Testis (tissue), 3 donors: ENCODE measurements around the gene PLPPR3. TPM values are rescaled to one million over a fixed set of nuclear protein-coding genes. Genes with fewer than 3 reads are reported as not detected.
"Not testable (repeated sequence)": the region's sequence is repeated elsewhere in the genome, so short reads cannot be mapped to it uniquely, and the experiment has no call there.

Experiments
- DNase-seq: peaks from one replicate; pipeline ENCODE4 v3.0.0-alpha.2; 2019
- H3K27ac ChIP-seq, 2 donors: fragments of 200-600 bp; sonication (generic); one replicate each; pipeline ENCODE4 v1.5.1; 2019
- H3K27me3 ChIP-seq: fragments of 200-600 bp; sonication (generic); one replicate; pipeline ENCODE4 v1.5.1; 2019
- H3K36me3 ChIP-seq: fragments of 200-600 bp; sonication (generic); one replicate; pipeline ENCODE4 v1.5.1; 2017; ENCODE audit warnings: low read depth; ENCODE audit errors: missing control alignments
- H3K4me1 ChIP-seq: fragments of 200-600 bp; sonication (generic); one replicate; pipeline ENCODE4 v1.5.1; 2019
- H3K4me3 ChIP-seq, 2 donors: fragments of 200-600 bp; sonication (generic); one replicate each; pipeline ENCODE4 v1.5.1; 2017 to 2019
- H3K9me3 ChIP-seq: fragments of 200-600 bp; sonication (generic); one replicate; pipeline ENCODE4 v1.5.1; 2017
- POLR2A ChIP-seq: fragments of 450-650 bp; IDR thresholded peaks from one replicate; pipeline ENCODE4 v1.6.1; 2017; ENCODE audit warnings: antibody characterized with exemption, mild to moderate bottlenecking, moderate library complexity
- WGBS, 2 donors: methylation state at CpG; one replicate each; pipeline ENCODE4 v1.1.5; 2018; 5-methylcytosine and 5-hydroxymethylcytosine counted together
- intact Hi-C: fragments of 100-400 bp; cut with DNase I; formaldehyde crosslinking; loops from one replicate; pipeline ENCODE4 v1.15.1; 2023; ENCODE audit warnings: low total_unique reads
- polyA plus RNA-seq: library from polyadenylated mRNA; stranded (reverse); fragments of 350-450 nt; fragmentation: Illumina TruSeq; extraction: RNeasy Lipid Tissue Mini Kit (QIAGEN cat#74804); gene quantifications from one replicate; pipeline ENCODE4 v1.2.3, GENCODE V29; 2014; ENCODE audit warnings: low read depth, low replicate concordance; ENCODE audit not compliant: insufficient read depth
- total RNA-seq, 2 donors: library from RNA; depleted of rRNA; stranded (reverse); fragments of >200 nt; gene quantifications; one replicate each; pipeline ENCODE4 v1.2.3, GENCODE V29; 2016
- TF ChIP-seq, protein P1 (sequence below), 3 experiments: fragments of 450-650 bp in 2 of 3; fragments of 200-600 bp in 1 of 3; sonication (generic) in 1 of 3; IDR thresholded peaks; one replicate each; pipeline ENCODE4 v1.5.1; 2016 to 2019; ENCODE audit warnings: antibody characterized with exemption in 3 of 3, mild to moderate bottlenecking in 2 of 3, moderate library complexity in 1 of 3

Gene PLPPR3
- total and polyA plus RNA-seq, 3 donors from 2014 or later, result 2.7 to 20.1 (median 16.9) TPM

DNA sequence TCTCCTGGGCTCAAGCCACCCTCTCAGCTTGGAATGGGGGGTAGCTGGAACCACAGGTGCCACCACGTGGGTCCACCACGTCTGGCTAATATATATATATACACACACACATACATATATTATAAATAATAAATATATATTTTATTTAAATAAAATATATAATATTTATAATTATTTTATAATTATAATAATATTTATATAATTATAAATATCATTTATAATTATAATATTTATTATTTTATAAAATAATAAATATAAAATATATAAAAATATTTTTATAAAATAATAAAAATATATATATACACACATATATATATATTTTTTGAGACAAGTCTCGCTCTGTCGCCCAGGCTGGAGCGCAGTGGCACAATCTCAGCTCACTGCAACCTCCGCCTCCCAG lies 32.8 kb upstream of the PLPPR3 start:
- no peak for DNase-seq
- 69 to 78% methylated on average over 6 of the region's 6 CpGs for WGBS, 2 donors
- no peaks in the 10 kb centered on the region for H3K27me3 ChIP-seq
- intact Hi-C loops, result loop anchor here (5.0 kb wide), 1 partner anchor 68 kb away; no protein-coding TSS in a partner anchor
- no peak for TF ChIP-seq POLR2A
- TF ChIP-seq, protein P1, sequence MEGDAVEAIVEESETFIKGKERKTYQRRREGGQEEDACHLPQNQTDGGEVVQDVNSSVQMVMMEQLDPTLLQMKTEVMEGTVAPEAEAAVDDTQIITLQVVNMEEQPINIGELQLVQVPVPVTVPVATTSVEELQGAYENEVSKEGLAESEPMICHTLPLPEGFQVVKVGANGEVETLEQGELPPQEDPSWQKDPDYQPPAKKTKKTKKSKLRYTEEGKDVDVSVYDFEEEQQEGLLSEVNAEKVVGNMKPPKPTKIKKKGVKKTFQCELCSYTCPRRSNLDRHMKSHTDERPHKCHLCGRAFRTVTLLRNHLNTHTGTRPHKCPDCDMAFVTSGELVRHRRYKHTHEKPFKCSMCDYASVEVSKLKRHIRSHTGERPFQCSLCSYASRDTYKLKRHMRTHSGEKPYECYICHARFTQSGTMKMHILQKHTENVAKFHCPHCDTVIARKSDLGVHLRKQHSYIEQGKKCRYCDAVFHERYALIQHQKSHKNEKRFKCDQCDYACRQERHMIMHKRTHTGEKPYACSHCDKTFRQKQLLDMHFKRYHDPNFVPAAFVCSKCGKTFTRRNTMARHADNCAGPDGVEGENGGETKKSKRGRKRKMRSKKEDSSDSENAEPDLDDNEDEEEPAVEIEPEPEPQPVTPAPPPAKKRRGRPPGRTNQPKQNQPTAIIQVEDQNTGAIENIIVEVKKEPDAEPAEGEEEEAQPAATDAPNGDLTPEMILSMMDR (IDR thresholded peaks at IDR 0.05), result no peak
- H3K4me3 ChIP-seq, result no peak overlapping the region
- H3K36me3 ChIP-seq, result no peaks in the 10 kb centered on the region
- no peak overlapping the region for H3K27ac ChIP-seq
- no peaks in the 10 kb centered on the region for H3K9me3 ChIP-seq
- peaks cover 8% of the 10 kb centered on the region for H3K4me1 ChIP-seq

DNA sequence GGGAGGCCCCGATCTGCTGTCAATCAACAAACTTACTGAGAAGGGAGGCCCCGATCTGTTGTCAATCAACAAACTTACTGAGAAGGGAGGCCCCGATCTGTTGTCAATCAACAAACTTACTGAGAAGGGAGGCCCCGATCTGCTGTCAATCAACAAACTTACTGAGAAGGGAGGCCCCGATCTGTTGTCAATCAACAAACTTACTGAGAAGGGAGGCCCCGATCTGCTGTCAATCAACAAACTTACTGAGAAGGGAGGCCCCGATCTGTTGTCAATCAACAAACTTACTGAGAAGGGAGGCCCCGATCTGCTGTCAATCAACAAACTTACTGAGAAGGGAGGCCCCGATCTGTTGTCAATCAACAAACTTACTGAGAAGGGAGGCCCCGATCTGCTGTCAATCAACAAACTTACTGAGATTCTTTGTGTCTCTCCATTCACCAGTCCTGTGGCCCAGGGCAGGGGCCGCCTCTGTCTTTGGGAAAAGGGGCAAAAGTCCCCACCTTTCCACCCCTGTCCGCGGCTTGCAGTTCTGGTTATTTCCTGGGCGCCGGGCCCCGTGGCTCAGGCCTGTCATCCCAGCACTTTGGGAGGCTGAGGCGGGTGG lies 32.0 kb upstream of the PLPPR3 start:
- not testable (repeated sequence) for H3K27ac ChIP-seq, H3K4me3 ChIP-seq, H3K9me3 ChIP-seq, H3K4me1 ChIP-seq, H3K27me3 ChIP-seq, H3K36me3 ChIP-seq, DNase-seq
- intact Hi-C loops, result loop anchor here (5.0 kb wide), 1 partner anchor 69 kb away; no protein-coding TSS in a partner anchor
- WGBS, 2 donors, result 60 to 70% methylated on average over 9 to 10 of the region's 17 CpGs

DNA sequence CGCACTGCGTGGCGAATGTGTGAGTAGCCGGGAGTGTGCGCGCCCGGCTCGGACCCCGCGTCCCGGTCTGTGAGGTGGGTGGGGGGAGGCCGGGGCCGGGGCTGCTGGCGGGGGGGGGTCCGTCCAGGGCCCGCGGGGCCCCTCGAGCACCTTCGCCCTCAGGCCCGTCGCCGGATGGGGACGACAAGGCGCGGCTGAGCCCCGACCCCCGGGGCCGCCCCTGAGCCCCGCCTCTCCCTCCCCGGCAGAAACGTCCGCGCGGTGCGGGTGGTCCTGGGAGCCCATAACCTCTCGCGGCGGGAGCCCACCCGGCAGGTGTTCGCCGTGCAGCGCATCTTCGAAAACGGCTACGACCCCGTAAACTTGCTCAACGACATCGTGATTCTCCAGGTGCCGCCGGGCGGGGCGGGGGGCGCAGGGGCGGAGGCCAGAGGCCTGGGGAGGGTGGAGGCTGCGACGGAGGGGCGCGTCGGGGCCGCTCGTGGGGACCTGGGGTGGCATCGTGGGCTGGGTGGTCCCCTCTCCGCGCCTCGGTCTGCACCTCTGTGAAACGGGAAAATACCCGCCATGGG lies 31.3 kb upstream of the PLPPR3 start:
- Histone ChIP-seq H3K4me3 (no peak overlapping the region), H3K36me3 (no peaks in the 10 kb centered on the region), H3K27ac (no peak overlapping the region), H3K27me3 (no peaks in the 10 kb centered on the region), H3K9me3 (no peaks in the 10 kb centered on the region), H3K4me1 (peaks cover 8% of the 10 kb centered on the region)
- no peak for DNase-seq
- 44% methylated on average over 22 to 63 of the region's 67 CpGs for WGBS, 2 donors
- TF ChIP-seq, protein P1 (IDR thresholded peaks at IDR 0.05), result no peak
- TF ChIP-seq POLR2A, result no peak
- intact Hi-C loops, result loop anchor here (5.0 kb wide), 1 partner anchor 69 kb away; no protein-coding TSS in a partner anchor

DNA sequence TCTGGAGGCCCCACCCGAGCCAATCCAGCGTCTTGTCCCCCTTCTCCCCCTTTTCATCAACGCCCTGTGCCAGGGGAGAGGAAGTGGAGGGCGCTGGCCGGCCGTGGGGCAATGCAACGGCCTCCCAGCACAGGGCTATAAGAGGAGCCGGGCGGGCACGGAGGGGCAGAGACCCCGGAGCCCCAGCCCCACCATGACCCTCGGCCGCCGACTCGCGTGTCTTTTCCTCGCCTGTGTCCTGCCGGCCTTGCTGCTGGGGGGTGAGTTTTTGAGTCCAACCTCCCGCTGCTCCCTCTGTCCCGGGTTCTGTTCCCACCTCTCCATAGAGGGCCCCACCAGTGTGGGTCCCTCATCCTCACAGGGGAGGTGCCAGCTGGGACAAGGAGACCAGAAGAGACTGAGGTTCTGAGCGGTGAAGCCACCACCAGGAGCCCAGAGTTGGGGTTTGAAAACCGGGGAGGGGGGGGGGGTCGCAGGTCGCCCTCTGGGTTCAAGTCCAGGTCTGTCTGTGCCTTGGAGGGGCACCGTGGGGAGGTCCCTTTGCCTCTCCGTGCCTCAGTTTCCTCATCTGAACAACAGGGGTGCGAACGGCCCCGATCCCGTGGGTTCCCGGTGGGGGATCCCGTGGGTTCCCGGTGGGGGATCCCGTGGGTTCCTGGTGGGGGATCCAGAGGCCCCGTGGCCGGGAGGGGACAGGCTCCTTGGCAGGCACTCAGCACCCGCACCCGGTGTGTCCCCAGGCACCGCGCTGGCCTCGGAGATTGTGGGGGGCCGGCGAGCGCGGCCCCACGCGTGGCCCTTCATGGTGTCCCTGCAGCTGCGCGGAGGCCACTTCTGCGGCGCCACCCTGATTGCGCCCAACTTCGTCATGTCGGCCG lies 30.6 kb upstream of the PLPPR3 start, which contains the start of gene ELANE:
Gene ELANE, plus strand, starts transcription at position 168 of the 878 bp plus-strand sequence. Its CDS starts 26 bp downstream, at position 194.
- H3K27ac ChIP-seq, result peak within 1 kb of the TSS; percentile 40 to 79
- no peaks in the 10 kb centered on the region for H3K36me3 ChIP-seq
- 65 to 78% methylated on average over 31 to 47 of the region's 55 CpGs for WGBS, 2 donors
- no peaks in the 10 kb centered on the region for H3K9me3 ChIP-seq
- TF ChIP-seq POLR2A, result no peak
- TF ChIP-seq, protein P1 (IDR thresholded peaks at IDR 0.05), result no peak
- H3K27me3 ChIP-seq, result no peaks in the 10 kb centered on the region
- intact Hi-C loops, result loop anchor here (5.0 kb wide), 1 partner anchor 70 kb away; no protein-coding TSS in a partner anchor
- no peak within 1 kb of the TSS for H3K4me3 ChIP-seq
- DNase-seq, result no peak
- H3K4me1 ChIP-seq, result peaks cover 14% of the 10 kb centered on the region

DNA sequence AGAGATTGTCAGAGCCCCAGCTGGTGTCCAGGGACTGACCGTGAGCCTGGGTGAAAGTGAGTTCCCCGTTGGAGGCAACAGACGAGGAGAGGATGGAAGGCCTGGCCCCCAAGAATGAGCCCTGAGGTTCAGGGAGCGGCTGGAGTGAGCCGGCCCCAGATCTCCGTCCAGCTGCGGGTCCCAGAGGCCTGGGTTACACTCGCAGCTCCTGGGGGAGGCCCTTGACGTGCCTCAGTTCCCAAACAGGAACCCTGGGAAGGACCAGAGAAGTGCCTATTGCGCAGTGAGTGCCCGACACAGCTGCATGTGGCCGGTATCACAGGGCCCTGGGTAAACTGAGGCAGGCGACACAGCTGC lies 29.2 kb upstream of the PLPPR3 start:
- no peaks in the 10 kb centered on the region for H3K9me3 ChIP-seq
- WGBS, 2 donors, result 33% methylated on average over 13 of the region's 13 CpGs; no CpG with 5 or more reads in 1 of the 2 donors
- no peaks in the 10 kb centered on the region for H3K36me3 ChIP-seq
- H3K27ac ChIP-seq, result peak overlapping the region; percentile 40 to 79
- DNase-seq, result no peak
- intact Hi-C loops, result loop anchor here (5.0 kb wide), 1 partner anchor 71 kb away; no protein-coding TSS in a partner anchor
- no peaks in the 10 kb centered on the region for H3K27me3 ChIP-seq
- TF ChIP-seq POLR2A, result no peak
- peaks cover 14% of the 10 kb centered on the region for H3K4me1 ChIP-seq
- no peak overlapping the region for H3K4me3 ChIP-seq
